ENCODE measurements around the gene SIRT7. TPM values are rescaled to one million over a fixed set of nuclear protein-coding genes. Genes with fewer than 3 reads are reported as not detected.

The SIRT7 gene
- total RNA-seq, 2 experiments from 2014 or later = 49.1 to 69.3 TPM

DNA sequence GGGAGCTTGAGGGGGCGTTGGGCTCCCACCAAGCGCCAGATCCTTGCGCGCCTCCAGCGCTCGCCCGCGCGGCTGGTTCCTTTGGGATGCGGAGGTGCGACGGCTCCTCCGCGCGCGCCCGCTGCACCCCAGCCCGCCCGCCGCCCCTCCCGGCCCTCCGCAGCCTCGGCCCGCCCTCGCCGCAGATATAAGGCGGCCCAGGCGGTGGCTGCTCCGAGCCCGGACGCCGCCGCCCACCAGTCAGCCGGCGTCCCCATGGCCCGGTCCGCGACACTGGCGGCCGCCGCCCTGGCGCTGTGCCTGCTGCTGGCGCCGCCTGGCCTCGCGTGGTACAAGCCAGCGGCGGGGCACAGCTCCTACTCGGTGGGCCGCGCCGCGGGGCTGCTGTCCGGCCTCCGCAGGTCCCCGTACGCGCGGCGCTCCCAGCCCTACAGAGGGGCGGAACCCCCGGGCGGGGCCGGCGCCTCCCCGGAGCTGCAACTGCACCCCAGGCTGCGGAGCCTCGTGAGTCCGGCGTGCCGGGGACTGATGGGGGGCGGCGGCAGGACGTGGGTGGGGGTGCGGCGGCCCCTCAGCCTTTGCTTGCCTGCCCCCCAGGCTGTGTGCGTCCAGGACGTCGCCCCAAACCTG lies 15.8 kb downstream of the SIRT7 start, which contains the start of gene NPB:
NPB (plus strand) TSS at position 216 of the 630 bp plus-strand sequence; CDS start at position 256, 40 bp downstream.
- DNase-seq (ENCODE audit: low spot score) = no peak
- no TSS peak for BruUV-seq (replicated peaks)
- Histone ChIP-seq H3K4me1 (ENCODE audit: insufficient read depth, low read length, poor library complexity, severe bottlenecking) (no peaks in the 10 kb centered on the region), H4K20me1 (ENCODE audit: insufficient read depth, low read length) (no peaks in the 10 kb centered on the region; the same call in 1 of the 2 replicates), H3K4me3 (ENCODE audit: low read depth, low read length, poor library complexity, severe bottlenecking) (no peak within 1 kb of the TSS), H3K27ac (ENCODE audit: low read depth, low read length, poor library complexity, severe bottlenecking) (no peak within 1 kb of the TSS), H3K79me2 (ENCODE audit: insufficient read depth, low read depth, low read length) (no peaks in the 10 kb centered on the region), H3K9me2 (ENCODE audit: insufficient read depth, low read length) (no peaks in the 10 kb centered on the region), H2AFZ (ENCODE audit: low read length) (no peak within 1 kb of the TSS), H3K36me3 (ENCODE audit: insufficient read depth, low read length) (peaks cover 48% of the 10 kb centered on the region), H3K9me3 (ENCODE audit: low read length) (no peaks in the 10 kb centered on the region), H3K4me2 (ENCODE audit: low read length) (no peak within 1 kb of the TSS)
- POLR2A ChIA-PET = no interaction called here
- CTCF ChIA-PET (ENCODE audit: unreplicated experiment) = no interaction called here
- intact Hi-C loops (cut with micrococcal nuclease; ENCODE audit: unreplicated experiment) = no loop called here
- TF ChIP-seq EZH2phosphoT487 (IDR thresholded peaks at IDR 0.05; ENCODE audit: borderline replicate concordance, low read depth, low read length) = no peak
- TF ChIP-seq, protein P1, sequence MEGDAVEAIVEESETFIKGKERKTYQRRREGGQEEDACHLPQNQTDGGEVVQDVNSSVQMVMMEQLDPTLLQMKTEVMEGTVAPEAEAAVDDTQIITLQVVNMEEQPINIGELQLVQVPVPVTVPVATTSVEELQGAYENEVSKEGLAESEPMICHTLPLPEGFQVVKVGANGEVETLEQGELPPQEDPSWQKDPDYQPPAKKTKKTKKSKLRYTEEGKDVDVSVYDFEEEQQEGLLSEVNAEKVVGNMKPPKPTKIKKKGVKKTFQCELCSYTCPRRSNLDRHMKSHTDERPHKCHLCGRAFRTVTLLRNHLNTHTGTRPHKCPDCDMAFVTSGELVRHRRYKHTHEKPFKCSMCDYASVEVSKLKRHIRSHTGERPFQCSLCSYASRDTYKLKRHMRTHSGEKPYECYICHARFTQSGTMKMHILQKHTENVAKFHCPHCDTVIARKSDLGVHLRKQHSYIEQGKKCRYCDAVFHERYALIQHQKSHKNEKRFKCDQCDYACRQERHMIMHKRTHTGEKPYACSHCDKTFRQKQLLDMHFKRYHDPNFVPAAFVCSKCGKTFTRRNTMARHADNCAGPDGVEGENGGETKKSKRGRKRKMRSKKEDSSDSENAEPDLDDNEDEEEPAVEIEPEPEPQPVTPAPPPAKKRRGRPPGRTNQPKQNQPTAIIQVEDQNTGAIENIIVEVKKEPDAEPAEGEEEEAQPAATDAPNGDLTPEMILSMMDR (conservative IDR thresholded peaks at IDR 0.05; ENCODE audit: low read length) = no peak

DNA sequence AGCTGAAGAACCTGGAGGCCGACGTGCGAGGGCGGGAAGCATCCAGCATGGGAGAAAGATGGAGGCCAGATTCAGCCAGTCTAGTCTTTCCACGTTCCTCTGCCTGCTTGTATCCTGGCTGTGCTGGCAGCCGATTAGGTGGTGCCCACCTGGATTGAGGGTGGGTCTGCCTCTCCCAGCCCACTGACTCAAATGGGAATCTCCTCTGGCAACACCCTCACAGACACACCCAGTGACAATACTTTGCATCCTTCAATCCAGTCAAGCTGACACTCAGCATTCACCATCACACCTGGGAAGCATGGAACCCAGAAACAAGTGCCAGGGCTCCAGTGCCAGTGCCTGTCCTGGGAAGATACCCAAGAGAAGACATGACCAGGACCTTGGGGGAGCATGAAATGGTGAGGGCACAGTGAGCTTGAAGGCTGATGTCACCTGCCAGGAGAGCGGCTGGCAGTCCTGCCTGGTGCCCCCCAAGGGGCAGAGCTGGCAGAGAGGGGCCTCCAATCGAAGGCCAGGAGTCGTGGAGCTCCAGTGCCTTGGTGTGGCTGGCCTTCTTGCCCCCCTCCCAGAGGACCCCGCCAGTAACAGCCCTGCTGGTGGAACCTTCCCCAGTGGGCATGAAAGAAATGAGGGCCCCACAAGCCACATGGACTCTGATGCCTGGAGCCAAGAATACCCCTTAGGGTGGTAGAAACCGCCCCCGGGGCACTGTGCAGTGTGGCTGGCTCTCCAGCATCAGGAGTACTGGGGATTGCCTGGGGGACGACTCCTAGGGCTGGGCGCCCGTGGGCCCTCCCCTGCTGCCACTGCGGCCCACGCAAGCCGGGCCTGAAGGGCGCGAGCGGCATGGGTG lies 16.6 kb downstream of the SIRT7 start:
- H3K4me1 ChIP-seq (ENCODE audit: insufficient read depth, low read length, poor library complexity, severe bottlenecking) = no peaks in the 10 kb centered on the region
- POLR2A ChIA-PET = no interaction called here
- no peaks in the 10 kb centered on the region for H3K9me2 ChIP-seq (ENCODE audit: insufficient read depth, low read length)
- no TSS peak for BruUV-seq (replicated peaks)
- DNase-seq (ENCODE audit: low spot score) = no peak
- no peaks in the 10 kb centered on the region for H3K9me3 ChIP-seq (ENCODE audit: low read length)
- no peaks in the 10 kb centered on the region; the same call in 1 of the 2 replicates for H4K20me1 ChIP-seq (ENCODE audit: insufficient read depth, low read length)
- H3K36me3 ChIP-seq (ENCODE audit: insufficient read depth, low read length) = peaks cover 51% of the 10 kb centered on the region
- H3K4me3 ChIP-seq (ENCODE audit: low read depth, low read length, poor library complexity, severe bottlenecking) = no peak overlapping the region
- CTCF ChIA-PET (ENCODE audit: unreplicated experiment) = no interaction called here
- intact Hi-C loops (cut with micrococcal nuclease; ENCODE audit: unreplicated experiment) = no loop called here
- TF ChIP-seq EZH2phosphoT487 (IDR thresholded peaks at IDR 0.05; ENCODE audit: borderline replicate concordance, low read depth, low read length) = no peak
- TF ChIP-seq, protein P1 (conservative IDR thresholded peaks at IDR 0.05; ENCODE audit: low read length) = no peak
- H3K79me2 ChIP-seq (ENCODE audit: insufficient read depth, low read depth, low read length) = no peaks in the 10 kb centered on the region
- H3K27ac ChIP-seq (ENCODE audit: low read depth, low read length, poor library complexity, severe bottlenecking) = no peak overlapping the region
- no peak overlapping the region for H2AFZ ChIP-seq (ENCODE audit: low read length)
- no peak overlapping the region for H3K4me2 ChIP-seq (ENCODE audit: low read length)
